GM18517 (cell line): ENCODE measurements around the gene RBBP6.
"Not testable (repeated sequence)": the region's sequence is repeated elsewhere in the genome, so short reads cannot be mapped to it uniquely, and the experiment has no call there.

Experiments used
- ATAC-seq: cut with Tn5 transposase; IDR thresholded peaks from one replicate; pipeline ENCODE4 v1.9.1; 2021; ENCODE audit warnings: mild to moderate bottlenecking, moderate library complexity; ENCODE audit not compliant: unreplicated experiment

Gene RBBP6

DNA sequence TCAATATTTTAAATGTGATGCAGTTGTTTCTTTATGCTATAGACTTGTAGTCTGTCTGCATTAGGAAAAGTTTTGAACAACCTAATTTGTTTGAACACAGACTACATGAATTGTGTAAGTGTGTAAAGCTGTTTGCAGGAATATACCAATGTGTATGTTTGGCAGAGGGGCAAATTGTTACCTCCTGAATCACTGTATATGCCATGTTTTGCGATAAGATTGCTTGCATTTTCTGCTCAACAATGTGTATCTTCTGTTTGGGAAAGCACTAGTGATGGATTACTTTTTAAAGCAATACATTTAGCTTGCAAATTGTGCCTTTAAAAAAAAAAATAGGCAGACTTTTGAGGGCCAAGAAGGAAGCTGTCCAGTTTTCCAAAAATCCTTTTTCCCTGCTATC is 14.6 kb downstream of the RBBP6 start:
- ATAC-seq = no peak

DNA sequence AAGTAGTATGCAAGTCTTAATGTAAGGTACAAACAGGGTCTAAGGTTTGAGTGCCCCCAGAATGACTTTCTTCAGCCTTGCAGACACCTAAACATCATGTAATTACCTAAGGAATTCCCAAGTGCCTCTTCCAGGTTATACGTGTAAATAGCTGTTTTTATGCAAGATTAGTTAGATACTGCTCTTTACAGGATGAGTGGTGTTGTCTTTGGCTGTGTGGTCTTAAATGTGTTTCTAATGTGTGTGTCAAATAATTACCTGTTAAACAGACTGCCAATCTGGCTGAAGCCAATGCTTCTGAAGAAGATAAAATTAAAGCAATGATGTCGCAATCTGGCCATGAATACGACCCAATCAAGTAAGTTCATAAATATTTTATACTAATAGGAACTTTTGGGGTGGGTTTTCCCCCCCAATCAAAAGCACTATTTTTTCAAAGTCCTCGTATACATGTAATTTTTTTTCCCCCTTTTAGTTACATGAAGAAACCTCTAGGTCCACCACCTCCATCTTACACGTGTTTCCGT is 16.0 kb downstream of the RBBP6 start:
- ATAC-seq = no peak

DNA sequence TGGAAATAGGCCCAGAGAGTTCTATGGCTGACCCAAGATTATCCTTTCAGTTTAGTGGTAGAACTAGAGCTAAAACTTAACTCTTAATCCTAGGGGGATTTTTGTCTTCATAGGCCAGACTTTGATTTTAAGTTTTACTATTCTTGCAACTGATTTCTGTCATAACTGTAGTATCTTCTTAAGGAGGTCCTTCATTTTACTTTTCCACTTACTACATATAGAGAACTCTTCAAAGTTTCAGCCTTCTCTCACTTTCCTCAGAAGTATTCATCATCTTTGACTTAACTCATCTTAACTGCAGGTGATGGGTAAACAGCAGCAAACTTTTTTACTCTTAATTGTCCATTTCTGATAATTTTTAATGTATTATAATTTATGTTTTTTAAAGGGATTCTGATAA is 23.4 kb downstream of the RBBP6 start:
- no peak for ATAC-seq

DNA sequence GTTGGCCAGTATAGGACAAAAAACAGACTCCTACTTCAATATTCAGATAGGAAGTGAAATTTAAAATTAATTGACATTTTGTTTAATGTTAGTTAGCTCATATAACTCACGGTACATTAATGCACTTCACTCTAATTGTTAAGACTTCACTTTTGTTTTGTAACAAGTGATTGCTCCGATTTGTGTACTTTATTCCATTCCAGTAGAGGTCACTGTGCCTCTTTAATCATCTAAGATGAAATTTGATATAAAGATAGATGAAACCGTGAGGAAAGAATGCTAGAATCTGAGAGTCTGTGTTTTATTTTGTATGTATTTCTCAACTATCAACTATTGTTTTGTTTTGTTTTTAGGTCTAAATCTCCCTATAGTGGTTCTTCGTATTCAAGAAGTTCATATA is 29.0 kb downstream of the RBBP6 start:
- ATAC-seq = no peak

DNA sequence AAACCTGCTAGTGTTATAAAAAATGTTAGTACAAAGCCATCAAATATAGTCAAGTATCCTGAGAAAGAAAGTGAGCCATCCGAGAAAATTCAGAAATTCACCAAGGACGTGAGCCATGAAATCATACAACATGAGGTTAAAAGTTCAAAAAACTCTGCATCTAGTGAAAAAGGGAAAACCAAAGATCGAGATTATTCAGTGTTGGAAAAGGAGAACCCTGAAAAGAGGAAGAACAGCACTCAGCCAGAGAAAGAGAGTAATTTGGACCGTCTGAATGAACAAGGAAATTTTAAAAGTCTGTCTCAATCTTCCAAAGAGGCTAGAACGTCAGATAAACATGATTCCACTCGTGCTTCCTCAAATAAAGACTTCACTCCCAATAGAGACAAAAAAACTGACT is 31.7 kb downstream of the RBBP6 start:
- ATAC-seq = no peak

DNA sequence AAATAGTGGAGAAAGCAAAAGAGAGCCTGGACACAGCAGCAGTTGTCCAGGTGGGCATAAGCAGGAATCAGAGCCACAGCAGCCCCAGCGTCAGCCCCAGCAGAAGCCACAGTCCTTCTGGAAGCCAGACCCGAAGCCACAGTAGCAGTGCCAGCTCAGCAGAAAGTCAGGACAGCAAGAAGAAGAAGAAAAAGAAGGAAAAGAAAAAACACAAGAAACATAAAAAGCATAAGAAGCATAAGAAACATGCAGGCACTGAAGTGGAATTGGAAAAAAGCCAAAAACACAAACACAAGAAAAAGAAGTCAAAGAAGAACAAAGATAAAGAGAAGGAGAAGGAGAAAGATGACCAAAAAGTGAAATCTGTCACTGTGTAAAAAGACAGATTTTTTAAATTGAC is 32.7 kb downstream of the RBBP6 start:
- ATAC-seq = no peak

DNA sequence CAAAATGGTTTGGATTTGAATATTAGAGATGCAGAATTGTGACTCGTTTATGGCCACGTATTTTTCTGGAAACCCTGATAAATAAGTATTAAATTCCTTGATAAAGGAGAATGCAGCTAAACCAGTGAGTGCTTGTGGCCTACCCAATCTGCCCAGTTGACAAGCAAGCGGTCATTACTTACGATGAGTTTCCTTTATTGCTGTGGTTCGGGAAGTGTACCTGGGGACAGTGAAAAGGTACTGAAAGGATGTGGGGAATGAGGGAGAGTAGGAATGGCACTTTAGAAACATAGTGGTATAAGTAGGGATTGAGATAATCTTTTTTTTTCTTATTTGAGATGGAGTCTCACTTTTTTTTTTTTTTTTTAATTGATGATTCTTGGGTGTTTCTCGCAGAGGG is 33.8 kb downstream of the RBBP6 start:
- ATAC-seq = no peak

DNA sequence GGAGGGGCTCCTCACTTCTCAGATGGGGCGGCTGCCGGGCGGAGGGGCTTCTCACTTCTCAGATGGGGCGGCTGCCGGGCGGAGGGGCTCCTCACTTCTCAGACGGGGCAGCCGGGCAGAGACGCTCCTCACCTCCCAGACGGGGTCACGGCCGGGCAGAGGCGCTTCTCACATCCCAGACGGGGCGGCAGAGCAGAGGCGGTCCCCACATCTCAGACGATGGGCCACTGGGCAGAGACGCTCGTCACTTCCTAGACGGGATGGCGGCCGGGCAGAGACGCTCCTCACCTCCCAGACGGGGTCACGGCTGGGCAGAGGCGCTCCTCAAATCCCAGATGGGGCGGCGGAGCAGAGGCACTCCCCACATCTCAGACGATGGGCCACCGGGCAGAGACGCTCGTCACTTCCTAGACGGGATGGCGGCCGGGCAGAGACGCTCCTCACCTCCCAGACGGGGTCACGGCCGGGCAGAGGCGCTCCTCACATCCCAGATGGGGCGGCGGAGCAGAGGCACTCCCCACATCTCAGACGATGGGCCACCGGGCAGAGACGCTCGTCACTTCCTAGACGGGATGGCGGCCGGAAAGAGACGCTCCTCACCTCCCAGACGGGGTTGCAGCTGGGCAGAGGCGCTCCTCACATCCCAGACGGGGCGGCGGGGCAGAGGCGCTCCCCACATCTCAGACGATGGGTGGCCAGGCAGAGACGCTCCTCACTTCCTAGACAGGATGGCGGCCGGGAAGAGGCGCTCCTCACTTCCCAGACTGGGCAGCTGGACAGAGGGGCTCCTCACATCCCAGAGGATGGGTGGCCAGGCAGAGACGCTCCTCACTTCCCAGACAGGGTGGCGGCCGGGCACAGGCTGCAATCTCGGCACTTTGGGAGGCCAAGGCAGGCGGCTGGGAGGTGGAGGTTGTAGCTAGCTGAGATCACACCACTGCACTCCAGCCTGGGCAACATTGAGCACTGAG is 35.4 kb downstream of the RBBP6 start:
- not testable (repeated sequence) for ATAC-seq

DNA sequence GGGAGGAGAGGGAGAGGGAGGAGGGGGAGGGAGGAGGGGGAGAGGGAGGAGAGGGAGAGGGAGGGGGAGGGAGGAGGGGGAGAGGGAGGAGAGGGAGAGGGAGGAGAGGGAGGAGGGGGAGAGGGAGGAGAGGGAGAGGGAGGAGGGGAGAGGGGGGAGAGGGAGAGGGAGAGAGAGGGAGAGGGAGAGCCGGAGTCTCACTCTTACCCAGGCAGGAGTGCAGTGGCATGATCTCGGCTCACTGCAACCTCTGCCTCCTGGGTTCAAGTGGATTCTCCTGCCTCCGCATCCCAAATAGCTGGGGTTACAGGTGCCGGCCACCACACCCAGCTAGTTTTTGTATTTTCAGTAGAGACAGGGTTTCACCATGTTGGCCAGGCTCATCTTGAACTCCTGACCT is 36.4 kb downstream of the RBBP6 start:
- ATAC-seq = not testable (repeated sequence)

DNA sequence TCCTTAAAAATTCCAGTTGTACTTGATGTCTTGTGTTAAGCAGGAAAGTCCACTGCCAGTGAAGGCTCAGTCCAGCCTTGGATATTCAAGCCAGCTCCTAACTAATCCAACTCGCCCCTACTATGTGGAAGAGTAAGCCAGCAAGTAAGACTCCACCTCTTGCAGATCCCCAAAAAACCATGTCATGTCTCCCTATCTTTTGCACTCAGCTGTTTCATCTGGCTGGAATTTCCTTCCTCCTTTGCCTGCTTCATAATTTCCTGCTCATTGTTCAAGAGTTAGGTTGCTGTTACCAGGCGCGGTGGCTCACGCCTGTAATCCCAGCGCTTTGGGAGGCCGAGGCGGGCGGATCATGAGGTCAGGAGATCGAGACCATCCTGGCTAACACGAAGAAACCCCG is 37.8 kb downstream of the RBBP6 start:
- no peak for ATAC-seq

DNA sequence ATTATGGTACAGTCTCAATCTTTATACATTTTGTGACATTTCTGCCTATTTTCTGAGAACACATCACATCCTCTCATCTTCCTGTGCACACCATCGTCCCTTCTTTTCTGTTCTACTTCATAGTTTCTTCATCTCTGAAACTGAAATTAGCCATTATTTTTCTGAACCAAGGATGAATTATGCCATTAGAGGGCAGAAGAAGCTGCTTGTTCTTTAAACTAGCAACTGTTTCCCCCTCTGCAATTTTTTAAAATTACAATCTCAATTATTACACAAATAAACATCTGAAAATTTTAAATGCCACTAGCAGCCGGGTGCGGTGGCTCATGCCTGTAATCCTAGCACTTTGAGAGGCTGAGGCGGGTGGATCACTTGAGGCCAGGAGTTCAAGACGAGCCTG is 41.3 kb downstream of the RBBP6 start:
- ATAC-seq = no peak

DNA sequence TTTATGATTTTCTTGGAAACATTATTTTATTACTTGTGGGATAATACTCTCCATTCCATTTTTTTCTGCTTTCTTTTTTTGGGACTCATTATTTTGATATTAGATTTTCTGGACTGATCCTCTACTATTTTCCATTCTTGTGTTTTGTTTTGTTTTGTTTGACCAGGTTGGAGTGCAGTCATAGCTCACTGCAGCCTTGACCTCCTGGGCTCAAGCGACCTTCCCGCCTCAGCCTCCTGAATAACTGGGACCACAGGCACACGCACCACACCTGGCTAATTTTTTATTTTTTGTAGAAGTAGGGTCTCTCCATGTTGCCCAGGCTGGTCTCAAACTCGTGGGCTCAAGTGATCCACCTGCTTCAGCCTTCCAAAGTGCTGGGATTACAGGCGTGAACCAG is 44.1 kb downstream of the RBBP6 start:
- ATAC-seq = no peak

DNA sequence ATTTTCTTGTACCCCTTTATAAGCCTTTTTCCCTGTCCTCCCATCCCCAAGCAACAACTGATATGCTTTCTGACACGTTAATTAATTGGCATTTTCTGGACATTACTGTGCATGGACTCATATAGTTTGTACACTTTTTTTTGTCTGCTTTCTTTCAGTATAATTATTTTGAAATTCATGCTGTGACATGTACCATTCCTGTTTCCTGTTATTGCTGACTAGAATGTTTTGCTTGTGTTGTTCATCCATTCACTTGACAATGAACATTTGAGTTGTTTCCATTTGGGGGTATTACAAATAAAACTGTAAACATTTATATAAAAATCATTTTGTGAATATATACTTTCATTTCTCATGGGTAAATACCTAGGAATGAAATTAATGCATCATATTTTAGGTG is 50.6 kb downstream of the RBBP6 start:
- ATAC-seq = no peak

DNA sequence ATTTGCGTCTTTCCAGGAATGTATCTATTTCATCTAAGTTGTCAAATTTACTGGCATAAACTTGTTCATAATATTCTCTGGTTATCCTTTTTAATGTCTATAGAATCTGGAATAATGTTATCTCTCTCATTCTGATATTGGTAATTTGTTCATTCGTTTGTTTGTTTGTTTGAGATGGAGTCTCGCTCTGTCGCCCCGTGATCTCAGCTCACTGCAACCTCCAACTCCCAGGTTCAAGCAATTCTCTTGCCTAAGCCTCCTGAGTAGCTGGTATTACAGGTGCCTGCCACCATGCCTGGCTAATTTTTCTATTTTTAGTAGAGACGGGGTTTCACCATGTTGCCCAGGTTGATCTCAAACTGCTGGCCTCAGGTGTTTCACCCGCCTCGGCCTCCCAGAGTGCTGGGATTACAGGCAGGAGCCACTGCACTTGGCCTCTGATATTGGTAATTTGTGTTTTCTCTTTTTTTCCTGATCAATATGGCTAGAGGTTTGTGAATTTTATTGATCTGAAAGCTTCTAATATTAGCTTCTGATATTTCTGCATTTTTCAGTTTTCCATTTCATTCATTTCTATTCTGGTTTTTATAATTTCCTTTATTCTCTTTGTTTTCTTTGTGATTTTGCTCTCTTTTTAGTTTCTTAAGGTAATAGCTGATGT is 59.5 kb downstream of the RBBP6 start:
- ATAC-seq = no peak

DNA sequence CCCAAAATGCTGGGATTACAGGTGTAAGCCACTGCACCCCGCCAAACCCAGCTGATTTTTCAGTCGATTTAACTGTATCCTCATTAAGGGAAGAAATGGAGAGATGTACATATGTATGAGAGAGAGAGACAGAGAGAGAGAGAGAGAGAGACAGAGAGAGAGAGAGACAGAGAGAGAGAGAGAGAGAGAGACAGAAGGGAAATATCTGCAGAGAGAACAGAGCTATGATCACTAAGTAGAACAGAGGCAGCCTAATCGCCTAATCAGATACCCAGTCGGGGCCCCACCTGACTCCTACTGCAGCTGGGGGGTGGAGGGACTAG is 70.0 kb downstream of the RBBP6 start:
- no peak for ATAC-seq

DNA sequence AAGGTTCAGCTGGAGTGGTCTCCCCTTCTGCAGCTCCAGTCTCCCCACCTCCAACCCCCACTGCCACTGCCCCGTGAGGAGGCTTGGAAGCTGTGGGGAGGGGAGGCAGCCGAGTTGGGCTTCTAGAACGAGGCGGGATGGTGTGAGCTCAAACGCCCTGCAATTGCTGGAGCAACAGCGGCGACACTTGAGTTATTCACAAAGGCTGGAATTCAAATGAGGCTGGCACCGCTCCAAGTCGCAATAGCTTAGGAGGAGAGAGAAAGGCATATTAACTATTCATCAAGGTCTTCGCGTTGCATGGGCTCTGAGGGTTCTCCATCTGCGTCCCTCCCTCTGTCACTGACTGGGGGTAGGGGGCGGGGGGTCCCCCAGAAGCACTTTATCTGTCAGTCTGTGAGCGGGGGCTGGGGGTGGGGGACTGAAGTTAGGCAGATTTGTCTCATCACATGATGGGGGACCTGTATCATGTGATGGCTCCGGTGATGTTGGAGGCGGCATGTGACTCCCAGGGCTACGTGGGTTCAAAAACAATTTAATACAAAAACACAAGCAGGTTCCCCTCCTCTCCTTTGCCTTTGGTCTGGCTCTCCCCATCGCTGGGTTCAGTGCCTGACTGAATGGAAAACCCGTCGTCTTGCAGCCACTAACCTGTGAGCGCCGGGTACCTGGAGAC is 70.5 kb downstream of the RBBP6 start:
- no peak for ATAC-seq

DNA sequence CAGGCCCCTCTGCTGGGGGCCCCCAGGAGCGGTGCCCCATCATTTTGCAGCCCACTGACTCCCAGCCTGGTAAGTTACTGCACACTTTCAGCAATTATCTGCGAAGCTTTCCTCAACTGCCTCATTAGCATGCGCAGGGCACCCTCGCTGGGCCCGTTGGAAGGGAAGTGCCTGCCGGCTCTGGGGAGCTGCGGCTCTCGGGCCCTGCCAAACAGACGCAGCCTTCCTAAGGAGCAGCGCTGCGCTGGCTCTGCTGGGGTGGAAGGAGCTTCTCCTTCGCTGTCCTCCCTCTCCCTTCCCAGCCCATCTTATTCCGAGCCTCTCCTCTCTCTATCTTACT is 71.0 kb downstream of the RBBP6 start:
- no peak for ATAC-seq

DNA sequence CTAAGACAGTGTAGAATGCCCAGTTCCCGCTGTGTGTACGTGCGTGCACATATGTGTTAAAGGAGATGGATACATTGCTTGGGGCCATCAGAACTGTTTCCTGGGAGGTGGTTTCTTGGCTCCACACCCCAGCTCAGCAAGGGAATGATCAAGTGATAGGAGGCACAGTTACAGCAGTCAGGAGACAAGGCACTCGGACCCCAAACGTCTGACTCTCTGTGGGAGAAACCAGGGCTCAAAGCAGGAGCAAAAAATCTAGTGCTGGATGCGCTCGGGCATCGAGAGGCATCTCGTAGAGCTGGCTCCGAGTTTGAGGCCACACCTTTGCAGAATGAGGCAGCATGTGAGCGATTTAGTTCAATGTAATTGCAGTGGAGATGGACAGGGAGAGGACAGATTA is 71.9 kb downstream of the RBBP6 start:
- ATAC-seq = no peak

DNA sequence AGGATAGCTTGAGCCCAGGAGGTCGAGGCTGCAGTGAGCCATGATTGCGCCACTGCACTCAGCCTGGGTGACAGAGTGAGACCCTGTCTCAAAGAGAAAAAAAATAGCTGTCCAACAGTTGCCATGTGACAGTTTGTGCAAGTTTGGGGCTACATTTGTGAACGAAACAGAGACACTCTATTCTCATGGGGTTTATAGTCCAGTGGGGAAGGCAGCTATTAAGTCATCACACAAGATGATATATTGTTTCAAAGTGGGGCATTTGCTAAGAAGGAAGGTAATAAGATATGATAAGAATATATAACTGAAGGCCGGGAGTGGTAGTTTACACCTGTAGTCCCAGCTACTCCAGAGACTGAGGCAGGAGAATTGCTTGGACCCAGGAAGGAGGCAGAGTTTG is 73.3 kb downstream of the RBBP6 start:
- no peak for ATAC-seq

DNA sequence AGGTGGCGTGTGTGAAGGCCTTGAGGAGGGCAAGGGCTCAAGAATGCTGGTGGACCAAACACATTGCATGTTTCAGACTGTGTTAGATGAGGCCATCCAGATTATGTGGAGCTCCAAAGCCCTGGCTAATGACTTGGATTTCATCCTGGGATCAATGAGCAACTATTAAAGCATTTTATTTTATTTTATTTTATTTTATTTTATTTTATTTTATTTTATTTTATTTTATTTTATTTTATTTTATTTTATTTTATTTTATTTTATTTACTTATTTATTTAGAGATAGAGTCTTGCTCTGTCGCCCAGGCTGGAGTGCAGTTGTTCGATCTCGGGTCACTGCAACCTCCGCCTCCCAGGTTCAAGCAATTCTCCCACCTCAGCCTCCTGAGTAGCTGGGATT is 73.9 kb downstream of the RBBP6 start:
- not testable (repeated sequence) for ATAC-seq

DNA sequence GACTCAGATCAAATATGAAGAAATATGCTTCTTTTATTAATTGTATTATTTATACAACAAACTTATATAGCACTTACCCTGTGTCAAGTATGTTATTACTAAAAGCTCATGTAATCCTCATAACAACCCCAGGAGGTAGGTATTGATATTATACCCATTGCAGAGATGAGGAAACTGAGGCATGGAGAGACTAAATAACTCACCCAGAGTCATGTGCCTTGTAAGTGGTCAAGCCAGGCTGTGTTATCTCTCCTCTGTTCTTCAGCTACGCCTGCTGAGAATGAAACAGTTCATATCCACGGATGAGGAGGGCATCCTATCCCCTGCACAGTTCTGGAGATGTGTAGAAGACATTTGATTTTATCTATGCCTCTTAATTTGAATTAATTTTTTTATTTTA is 78.1 kb downstream of the RBBP6 start:
- ATAC-seq = no peak
